Esophagus muscularis mucosa (tissue), 3 donors: ENCODE results near the gene RYR1.

Source experiments
- CTCF ChIP-seq, 3 experiments: fragments of 200-600 bp in 2 of 3; fragments of 450-650 bp in 1 of 3; sonication (generic) in 2 of 3; IDR thresholded peaks; one replicate each; pipeline ENCODE4 v1.5.1; 2017 to 2019; ENCODE audit warnings: antibody characterized with exemption in 3 of 3, mild to moderate bottlenecking in 2 of 3, moderate library complexity in 1 of 3
- POLR2AphosphoS5 ChIP-seq, 2 donors: sonication (generic); formaldehyde crosslinking; IDR thresholded peaks; one replicate each; pipeline ENCODE4 v1.6.1; 2017; ENCODE audit warnings: antibody characterized with exemption in 2 of 2

GRCh38 chr19:38486731-38487336 is 53.3 kb downstream of the RYR1 start:
- no peak for TF ChIP-seq CTCF (IDR thresholded peaks at IDR 0.05)
- no peak for TF ChIP-seq POLR2AphosphoS5 (IDR thresholded peaks at IDR 0.05)
